Measurements from ENCODE around the gene BICDL2.

The BICDL2 gene

DNA sequence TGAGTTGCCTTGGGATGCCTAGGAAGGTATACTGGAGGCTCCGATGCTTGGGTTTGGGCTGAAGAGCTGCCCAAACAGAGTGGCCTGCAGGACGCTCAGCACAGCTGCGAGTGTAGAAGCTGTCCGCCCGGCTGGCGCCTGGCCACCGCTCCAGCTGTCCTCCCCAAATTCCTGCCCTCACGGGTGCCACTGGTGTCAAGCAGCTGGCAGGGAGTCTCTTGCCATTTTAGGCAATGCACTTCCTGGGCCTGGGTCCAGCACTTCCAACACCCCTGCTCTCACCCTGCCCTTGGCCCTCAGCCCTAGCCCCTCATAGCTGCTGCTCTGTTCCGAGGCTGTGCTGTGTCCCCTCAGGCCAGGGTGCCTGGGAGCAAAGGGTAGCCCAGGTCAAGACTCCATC, 51.3 kb downstream of the BICDL2 start:
- no peak for DNase-seq (ENCODE audit: low read depth, low spot score)

DNA sequence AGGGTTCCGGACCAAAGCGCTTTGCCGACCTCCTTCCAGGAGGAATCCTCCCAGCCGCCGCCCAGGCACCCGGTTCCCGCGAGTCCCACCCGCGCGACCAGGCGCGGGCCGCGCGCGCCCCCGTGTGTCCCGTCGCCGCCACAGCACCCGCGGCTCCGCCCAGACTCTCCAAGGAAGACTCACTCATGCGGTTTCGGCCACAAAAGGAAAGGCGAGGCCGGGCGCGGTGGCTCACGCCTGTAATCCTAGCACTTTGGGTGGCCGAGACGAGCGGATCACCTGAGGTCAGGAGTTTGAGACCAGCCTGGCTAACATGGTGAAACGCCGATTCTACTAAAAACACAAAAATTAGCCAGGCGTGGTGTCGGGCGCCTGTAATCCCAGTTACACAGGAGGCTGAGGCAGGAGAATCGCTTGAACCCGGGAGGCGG, 53.0 kb downstream of the BICDL2 start:
- no peak for DNase-seq (ENCODE audit: low read depth, low spot score)

DNA sequence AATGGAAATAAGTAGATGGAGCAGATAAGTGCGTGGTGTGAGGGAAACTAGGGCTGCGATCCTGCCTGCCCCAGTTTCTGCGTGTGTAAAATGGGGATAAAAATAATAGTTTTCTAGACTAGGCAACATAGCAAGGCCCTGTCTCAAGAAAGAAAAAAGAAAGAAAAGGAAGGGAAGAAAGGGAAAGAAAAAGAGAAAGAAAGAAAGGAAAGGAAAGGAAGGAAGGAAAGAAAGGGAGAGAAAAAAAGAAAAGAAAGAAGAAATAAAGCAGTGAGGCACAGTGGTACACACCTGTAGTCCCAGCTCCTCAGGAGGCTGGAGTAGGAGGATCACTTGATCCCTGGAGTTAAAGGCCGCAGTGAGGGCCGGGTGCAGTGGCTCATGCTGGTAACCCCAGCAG, 54.3 kb downstream of the BICDL2 start:
- no peak for DNase-seq (ENCODE audit: low read depth, low spot score)

DNA sequence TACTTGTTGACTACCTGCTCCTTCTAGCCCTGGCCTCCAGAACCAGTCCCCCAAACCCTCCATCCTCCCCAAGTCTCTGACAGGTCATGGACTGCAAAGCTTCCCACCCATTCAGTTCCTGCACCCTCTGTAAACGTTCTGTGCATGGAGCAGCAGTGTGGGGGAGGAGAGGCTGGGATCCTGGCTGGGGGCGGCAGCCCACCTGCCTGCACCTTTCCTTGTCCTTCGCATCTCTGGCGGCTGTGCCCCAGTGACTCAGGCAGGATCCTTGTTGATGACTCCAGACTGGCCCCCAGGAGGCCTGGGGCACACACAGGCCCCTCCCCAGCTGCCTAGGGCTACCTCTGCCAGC, 54.9 kb downstream of the BICDL2 start:
- no peak for DNase-seq (ENCODE audit: low read depth, low spot score)

DNA sequence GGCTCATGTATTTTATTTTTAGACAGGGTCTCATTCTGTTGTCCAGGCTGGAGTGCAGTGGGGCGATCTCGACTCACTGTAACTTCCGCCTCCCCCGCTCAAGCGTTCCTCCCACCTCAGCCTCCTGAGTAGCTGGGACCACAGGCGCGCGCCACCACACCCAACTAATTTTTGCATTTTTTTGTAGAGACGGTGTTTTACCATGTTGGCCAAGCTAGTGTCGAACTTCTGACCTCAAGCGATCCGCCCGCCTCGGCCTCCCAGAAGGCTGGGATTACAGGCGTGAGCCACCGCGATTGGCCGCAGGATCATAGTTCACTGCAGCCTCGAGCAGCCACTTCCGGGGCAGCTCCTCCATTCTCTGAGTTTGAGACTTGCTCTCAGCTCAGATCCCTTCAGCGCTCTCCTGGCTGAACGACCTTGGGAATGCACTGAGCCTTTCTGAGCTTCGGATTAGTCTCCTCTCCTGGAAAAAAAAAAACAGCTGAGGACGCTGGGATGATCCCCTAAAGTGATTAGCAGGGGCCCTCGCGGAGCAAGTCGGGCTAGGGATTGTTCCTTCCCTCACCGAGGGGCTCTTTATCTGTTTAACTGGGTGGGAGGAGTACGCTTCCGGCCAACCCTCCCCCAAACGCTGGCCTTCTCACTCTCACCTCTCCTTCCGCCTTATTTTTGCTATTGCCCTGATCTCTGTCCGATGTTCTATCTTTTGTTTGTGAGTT, 55.4 kb downstream of the BICDL2 start:
- no peak for DNase-seq (ENCODE audit: low read depth, low spot score)

DNA sequence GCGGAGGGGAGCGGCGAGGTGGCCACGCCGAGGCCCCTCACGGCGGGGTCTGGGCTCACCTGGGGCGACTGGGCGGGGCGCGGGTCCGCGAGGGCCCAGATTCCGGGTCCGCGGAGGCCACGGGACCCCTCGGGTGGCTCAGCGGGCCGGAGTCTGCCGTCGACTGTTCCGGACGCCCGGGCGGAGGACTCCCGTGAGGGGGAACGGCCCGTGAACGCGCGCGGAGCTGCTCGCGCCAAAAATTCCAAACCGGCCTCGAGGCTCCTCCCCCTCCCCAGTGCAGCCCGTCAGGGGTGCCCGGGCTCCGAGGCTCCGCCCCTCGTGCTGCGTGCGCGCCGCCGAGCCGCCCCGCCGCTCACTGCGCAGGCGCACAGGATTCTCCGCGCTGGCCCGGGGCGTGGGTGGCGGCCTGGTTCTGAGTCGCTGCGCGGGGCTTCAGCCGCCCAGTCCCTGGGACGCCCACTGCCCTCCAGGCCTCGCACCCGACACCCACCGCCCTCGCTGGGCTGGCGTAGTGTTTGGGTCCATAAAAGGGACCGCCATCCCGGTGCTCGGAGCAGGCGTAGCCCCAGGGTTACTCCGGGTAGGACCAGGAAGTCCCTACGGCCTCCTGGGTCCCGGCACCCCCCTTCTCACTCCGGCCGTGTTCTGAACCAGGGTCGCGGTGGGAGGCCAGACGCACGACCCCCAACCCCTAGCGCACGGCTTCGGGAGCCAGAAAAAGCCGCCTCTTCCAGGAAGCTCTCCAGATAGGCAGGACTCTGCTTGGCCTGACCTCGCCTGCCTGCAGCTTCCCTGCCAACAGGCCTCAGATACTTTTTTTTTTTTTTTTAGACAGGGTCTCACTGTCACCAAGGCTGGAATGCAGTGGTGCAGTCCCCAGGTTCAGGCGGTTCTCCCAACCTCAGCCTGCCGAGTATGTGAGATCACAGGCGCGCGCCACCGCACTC, 56.2 kb downstream of the BICDL2 start, which contains the start of gene PKMYT1:
Gene PKMYT1 (minus strand): TSS at position 220 of the 950 bp plus-strand sequence. CDS start 789 bp downstream, outside the sequence.
- DNase-seq (ENCODE audit: low read depth, low spot score) = no peak

DNA sequence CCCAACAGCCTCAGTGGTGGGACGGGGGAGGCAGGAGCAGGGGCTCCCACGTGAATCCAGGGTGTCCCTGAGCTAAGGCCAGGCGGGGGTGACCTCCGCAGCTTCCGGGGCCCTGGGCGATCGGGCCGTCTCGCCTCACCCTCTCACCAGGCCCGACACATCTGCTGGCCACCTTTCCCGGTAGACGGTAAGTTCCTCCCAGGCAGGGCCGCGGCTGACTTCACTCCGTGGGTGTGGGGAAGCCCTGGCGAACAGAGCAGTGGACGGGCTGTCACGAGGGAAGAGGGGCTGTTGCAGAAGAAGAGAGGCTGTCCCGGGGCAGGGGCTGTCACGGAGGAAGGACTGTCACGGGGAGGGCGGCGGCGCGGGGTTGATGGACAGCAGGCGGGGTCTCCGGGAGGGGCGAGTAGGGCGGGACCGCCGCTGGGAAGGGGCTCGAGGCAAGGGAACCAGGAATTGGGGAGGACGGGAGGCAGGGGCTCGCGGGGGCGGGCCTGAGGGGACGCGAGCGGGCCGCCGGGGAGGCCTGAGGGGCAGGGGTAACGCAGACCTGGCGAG, 57.0 kb downstream of the BICDL2 start:
- DNase-seq (ENCODE audit: low read depth, low spot score) = no peak

Data from iPS DF 19.7 (cell line).